Esophagus squamous epithelium (tissue), 4 donors: ENCODE measurements around the gene LRP8.

Source experiments
- POLR2A ChIP-seq, 4 donors: fragments of 450-650 bp; IDR thresholded peaks; one replicate each; pipeline ENCODE4 v1.6.1; 2017; ENCODE audit warnings: antibody characterized with exemption in 4 of 4, mild to moderate bottlenecking in 4 of 4, moderate library complexity in 3 of 4
- TF ChIP-seq, protein P1 (sequence below), 6 experiments: fragments of 450-650 bp in 4 of 6; fragments of 200-600 bp in 2 of 6; sonication (generic) in 2 of 6; IDR thresholded peaks; one replicate each; pipeline ENCODE4 v1.5.1; 2016 to 2019; ENCODE audit warnings: antibody characterized with exemption in 6 of 6, mild to moderate bottlenecking in 4 of 6, moderate library complexity in 4 of 6

GRCh38 chr1:53356637-53357036 lies 28.8 kb upstream of the LRP8 start:
- TF ChIP-seq, protein P1, sequence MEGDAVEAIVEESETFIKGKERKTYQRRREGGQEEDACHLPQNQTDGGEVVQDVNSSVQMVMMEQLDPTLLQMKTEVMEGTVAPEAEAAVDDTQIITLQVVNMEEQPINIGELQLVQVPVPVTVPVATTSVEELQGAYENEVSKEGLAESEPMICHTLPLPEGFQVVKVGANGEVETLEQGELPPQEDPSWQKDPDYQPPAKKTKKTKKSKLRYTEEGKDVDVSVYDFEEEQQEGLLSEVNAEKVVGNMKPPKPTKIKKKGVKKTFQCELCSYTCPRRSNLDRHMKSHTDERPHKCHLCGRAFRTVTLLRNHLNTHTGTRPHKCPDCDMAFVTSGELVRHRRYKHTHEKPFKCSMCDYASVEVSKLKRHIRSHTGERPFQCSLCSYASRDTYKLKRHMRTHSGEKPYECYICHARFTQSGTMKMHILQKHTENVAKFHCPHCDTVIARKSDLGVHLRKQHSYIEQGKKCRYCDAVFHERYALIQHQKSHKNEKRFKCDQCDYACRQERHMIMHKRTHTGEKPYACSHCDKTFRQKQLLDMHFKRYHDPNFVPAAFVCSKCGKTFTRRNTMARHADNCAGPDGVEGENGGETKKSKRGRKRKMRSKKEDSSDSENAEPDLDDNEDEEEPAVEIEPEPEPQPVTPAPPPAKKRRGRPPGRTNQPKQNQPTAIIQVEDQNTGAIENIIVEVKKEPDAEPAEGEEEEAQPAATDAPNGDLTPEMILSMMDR (IDR thresholded peaks at IDR 0.05) = no peak
- TF ChIP-seq POLR2A (IDR thresholded peaks at IDR 0.05) = no peak
